NK-92 (cell line): ENCODE data around the gene DEXI.
"Not testable (repeated sequence)": the region's sequence is repeated elsewhere in the genome, so short reads cannot be mapped to it uniquely, and the experiment has no call there.

Experiments used
- DNase-seq: peaks from one replicate; lab custom pipeline; 2025; ENCODE audit not compliant: unreplicated experiment; lab: John Stamatoyannopoulos, UW

DEXI gene

GRCh38 chr16:10927497-10928112, 14.7 kb downstream of the DEXI start:
- DNase-seq = no peak

- no peak for DNase-seq
Measured at GRCh38 chr16:10926867-10927266, 15.4 kb downstream of the DEXI start.

GRCh38 chr16:10926094-10926493, 16.2 kb downstream of the DEXI start:
- no peak for DNase-seq

- not testable (repeated sequence) for DNase-seq
Measured at GRCh38 chr16:10925285-10925684, 17.0 kb downstream of the DEXI start.

- no peak for DNase-seq
Measured at GRCh38 chr16:10923650-10924214, 18.5 kb downstream of the DEXI start.

- DNase-seq = no peak
Measured at GRCh38 chr16:10923146-10923649, 19.1 kb downstream of the DEXI start.

GRCh38 chr16:10922328-10923145, 19.7 kb downstream of the DEXI start:
- no peak for DNase-seq

- no peak for DNase-seq
Measured at GRCh38 chr16:10921536-10922327, 20.5 kb downstream of the DEXI start.

- DNase-seq = no peak
Measured at GRCh38 chr16:10920726-10921427, 21.4 kb downstream of the DEXI start.

GRCh38 chr16:10919003-10919351, 23.3 kb downstream of the DEXI start:
- no peak for DNase-seq

GRCh38 chr16:10918294-10919002, 23.8 kb downstream of the DEXI start:
- no peak for DNase-seq

- DNase-seq = no peak
Measured at GRCh38 chr16:10916534-10916933, 25.7 kb downstream of the DEXI start.

GRCh38 chr16:10911267-10911666, 31.0 kb downstream of the DEXI start:
- DNase-seq = no peak

GRCh38 chr16:10907757-10908045, 34.6 kb downstream of the DEXI start:
- DNase-seq = no peak

GRCh38 chr16:10906914-10907756, 35.1 kb downstream of the DEXI start:
- no peak for DNase-seq

GRCh38 chr16:10906482-10906881, 35.8 kb downstream of the DEXI start:
- DNase-seq = no peak

GRCh38 chr16:10902999-10903398, 39.3 kb downstream of the DEXI start:
- no peak for DNase-seq

GRCh38 chr16:10897134-10897533, 45.1 kb downstream of the DEXI start:
- no peak for DNase-seq

GRCh38 chr16:10896723-10897122, 45.5 kb downstream of the DEXI start:
- no peak for DNase-seq
